Activated naive CD8-positive, alpha-beta T cell treated with anti-CD3 and anti-CD28 coated beads, Interleukin-2, amount 10 ng/mL, durations not matched to agents 7 days and 5 days (primary cell): ENCODE measurements around the gene RNF227. TPM values are rescaled to one million over a fixed set of nuclear protein-coding genes. Genes with fewer than 3 reads are reported as not detected.

Experiments
- ATAC-seq: fragments of 150-1000 bp; cut with Tn5 transposase; one replicate; pipeline ENCODE4 v1.10.0; 2021; ENCODE audit warnings: low read depth, moderate library complexity
- POLR2A ChIA-PET: fragments of 350-600 bp; sonication (Branson Sonifier 250); formaldehyde crosslinking; loops from one replicate; lab custom pipeline; 2021; ENCODE audit warnings: antibody characterized with exemption; lab: Charles Lee
- DNase-seq: peaks from one replicate; pipeline ENCODE4 v3.0.0; 2021
- H3K27ac Mint-ChIP-seq: one replicate; pipeline ENCODE4 v1.8.0; 2022; ENCODE audit warnings: mild to moderate bottlenecking, mixed read lengths
- H3K27me3 Mint-ChIP-seq: one replicate; pipeline ENCODE4 v1.8.0; 2022; ENCODE audit warnings: mild to moderate bottlenecking, moderate library complexity, mixed read lengths
- H3K36me3 Mint-ChIP-seq: one replicate; pipeline ENCODE4 v1.8.0; 2021; ENCODE audit warnings: mild to moderate bottlenecking, mixed read lengths
- H3K4me1 Mint-ChIP-seq: one replicate; pipeline ENCODE4 v1.8.0; 2021; ENCODE audit warnings: mixed read lengths
- H3K4me3 Mint-ChIP-seq: one replicate; pipeline ENCODE4 v1.8.0; 2022; ENCODE audit warnings: mild to moderate bottlenecking, moderate library complexity, mixed read lengths
- H3K9me3 Mint-ChIP-seq: one replicate; pipeline ENCODE4 v1.8.0; 2021; ENCODE audit warnings: mixed read lengths
- total RNA-seq, 2 experiments: library from RNA; stranded (reverse); gene quantifications; one replicate each; pipeline ENCODE4 v1.2.3, GENCODE V29; 2021

The RNF227 gene
- total RNA-seq, 2 experiments from 2014 or later = 4.5 to 5.5 TPM

- Mint-ChIP-seq H3K27me3 (no peaks in the 10 kb centered on the region), H3K36me3 (peaks cover 49% of the 10 kb centered on the region), H3K9me3 (no peaks in the 10 kb centered on the region), H3K27ac (no peak overlapping the region), H3K4me3 (no peak overlapping the region), H3K4me1 (peaks cover 6% of the 10 kb centered on the region)
- no peak for DNase-seq
- POLR2A ChIA-PET = interaction anchor here (0.5 kb wide), 1 partner anchor 81 kb away, joined by 3 read pairs; no protein-coding TSS in a partner anchor
- ATAC-seq = no peak
Measured at GRCh38 chr17:7943291-7943690, 27.2 kb upstream of the RNF227 start.

DNA sequence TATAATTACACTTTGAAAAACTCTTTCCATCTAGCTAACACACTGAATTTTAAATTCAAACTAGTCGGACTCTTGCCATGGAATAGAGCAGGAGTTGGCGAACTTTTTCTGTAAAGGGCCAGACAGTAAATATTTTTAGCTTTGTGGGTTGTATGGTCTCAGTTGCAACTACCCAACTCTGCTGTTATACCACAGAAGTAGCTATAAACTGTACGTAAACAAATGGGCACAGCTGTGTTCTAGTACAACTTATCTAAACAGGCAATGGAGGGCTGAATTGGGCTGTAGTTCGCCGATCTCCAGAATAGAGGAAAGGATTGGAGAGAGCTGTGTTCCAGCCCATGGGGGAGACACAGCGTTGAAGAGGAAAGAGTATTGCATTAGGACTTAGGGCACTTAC is 24.7 kb upstream of the RNF227 start:
- no peak overlapping the region for H3K27ac Mint-ChIP-seq
- H3K36me3 Mint-ChIP-seq = peaks cover 51% of the 10 kb centered on the region
- peaks cover 15% of the 10 kb centered on the region for H3K4me1 Mint-ChIP-seq
- H3K27me3 Mint-ChIP-seq = no peaks in the 10 kb centered on the region
- DNase-seq (no peak), ATAC-seq (no peak)
- H3K4me3 Mint-ChIP-seq = no peak overlapping the region
- H3K9me3 Mint-ChIP-seq = no peaks in the 10 kb centered on the region
- POLR2A ChIA-PET = interaction anchor here (0.8 kb wide), 1 partner anchor 8 kb away, joined by 3 read pairs; no protein-coding TSS in a partner anchor

DNA sequence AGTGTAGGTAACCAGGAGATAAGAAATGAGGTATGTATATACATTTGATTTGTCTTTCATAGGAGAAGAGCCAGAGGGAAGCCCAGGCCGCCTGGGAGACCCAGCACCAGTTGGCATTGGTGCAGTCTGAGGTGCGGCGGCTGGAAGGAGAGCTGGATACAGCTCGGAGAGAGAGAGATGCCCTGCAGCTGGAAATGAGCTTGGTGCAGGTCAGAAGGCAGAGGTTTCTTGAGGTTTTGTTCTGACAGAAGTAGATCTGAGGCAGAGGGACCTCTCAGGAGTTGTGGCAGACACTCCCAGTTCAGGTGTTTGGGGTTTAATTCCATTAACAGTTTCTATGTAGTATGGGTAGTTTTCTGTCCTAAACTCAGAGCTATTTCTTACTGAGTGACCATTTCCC is 23.9 kb upstream of the RNF227 start:
- no peaks in the 10 kb centered on the region for H3K27me3 Mint-ChIP-seq
- ATAC-seq (no peak), DNase-seq (no peak)
- no peak overlapping the region for H3K27ac Mint-ChIP-seq
- POLR2A ChIA-PET = interaction anchor here (0.8 to 0.9 kb wide), 2 partner anchors 7 to 50 kb away, joined by 3 read pairs; no protein-coding TSS in a partner anchor
- peaks cover 19% of the 10 kb centered on the region for H3K4me1 Mint-ChIP-seq
- peaks cover 50% of the 10 kb centered on the region for H3K36me3 Mint-ChIP-seq
- H3K4me3 Mint-ChIP-seq = no peak overlapping the region
- H3K9me3 Mint-ChIP-seq = no peaks in the 10 kb centered on the region

GRCh38 chr17:7935859-7936258 is 19.8 kb upstream of the RNF227 start:
- H3K27ac Mint-ChIP-seq = no peak overlapping the region
- POLR2A ChIA-PET = interaction anchor here (0.6 to 2.0 kb wide), 4 partner anchors 15 to 289 kb away, joined by 3 to 11 read pairs (median 3); partner anchors contain the start of gene RNF227
- no peaks in the 10 kb centered on the region for H3K9me3 Mint-ChIP-seq
- H3K36me3 Mint-ChIP-seq = peaks cover 38% of the 10 kb centered on the region
- ATAC-seq (no peak), DNase-seq (no peak)
- H3K4me3 Mint-ChIP-seq = peak overlapping the region; percentile 25
- no peaks in the 10 kb centered on the region for H3K27me3 Mint-ChIP-seq
- peaks cover 42% of the 10 kb centered on the region for H3K4me1 Mint-ChIP-seq

GRCh38 chr17:7932949-7933348 is 16.9 kb upstream of the RNF227 start:
- DNase-seq (no peak), ATAC-seq (no peak)
- H3K9me3 Mint-ChIP-seq = no peaks in the 10 kb centered on the region
- peak overlapping the region; percentile 98 for H3K27ac Mint-ChIP-seq
- H3K4me3 Mint-ChIP-seq = peak overlapping the region; percentile 99
- H3K27me3 Mint-ChIP-seq = no peaks in the 10 kb centered on the region
- H3K36me3 Mint-ChIP-seq = peaks cover 22% of the 10 kb centered on the region
- peaks cover 37% of the 10 kb centered on the region for H3K4me1 Mint-ChIP-seq
- POLR2A ChIA-PET = interaction anchor here (0.5 to 4.5 kb wide), 11 partner anchors 7 to 1010 kb away, joined by 3 to 51 read pairs (median 9); partner anchors contain the start of gene RNF227

GRCh38 chr17:7932483-7932891 is 16.4 kb upstream of the RNF227 start:
- Mint-ChIP-seq H3K9me3 (no peaks in the 10 kb centered on the region), H3K27me3 (no peaks in the 10 kb centered on the region), H3K27ac (peak overlapping the region; percentile 98), H3K4me3 (peak overlapping the region; percentile 99), H3K4me1 (peaks cover 37% of the 10 kb centered on the region), H3K36me3 (peaks cover 22% of the 10 kb centered on the region)
- DNase-seq (peak; percentile 47), ATAC-seq (peak; percentile 23)
- POLR2A ChIA-PET = interaction anchor here (0.6 to 4.5 kb wide), 20 partner anchors 8 to 305 kb away, joined by 3 to 51 read pairs (median 4); partner anchors contain the start of genes NAA38, RNF227, SAT2 and TP53

DNA sequence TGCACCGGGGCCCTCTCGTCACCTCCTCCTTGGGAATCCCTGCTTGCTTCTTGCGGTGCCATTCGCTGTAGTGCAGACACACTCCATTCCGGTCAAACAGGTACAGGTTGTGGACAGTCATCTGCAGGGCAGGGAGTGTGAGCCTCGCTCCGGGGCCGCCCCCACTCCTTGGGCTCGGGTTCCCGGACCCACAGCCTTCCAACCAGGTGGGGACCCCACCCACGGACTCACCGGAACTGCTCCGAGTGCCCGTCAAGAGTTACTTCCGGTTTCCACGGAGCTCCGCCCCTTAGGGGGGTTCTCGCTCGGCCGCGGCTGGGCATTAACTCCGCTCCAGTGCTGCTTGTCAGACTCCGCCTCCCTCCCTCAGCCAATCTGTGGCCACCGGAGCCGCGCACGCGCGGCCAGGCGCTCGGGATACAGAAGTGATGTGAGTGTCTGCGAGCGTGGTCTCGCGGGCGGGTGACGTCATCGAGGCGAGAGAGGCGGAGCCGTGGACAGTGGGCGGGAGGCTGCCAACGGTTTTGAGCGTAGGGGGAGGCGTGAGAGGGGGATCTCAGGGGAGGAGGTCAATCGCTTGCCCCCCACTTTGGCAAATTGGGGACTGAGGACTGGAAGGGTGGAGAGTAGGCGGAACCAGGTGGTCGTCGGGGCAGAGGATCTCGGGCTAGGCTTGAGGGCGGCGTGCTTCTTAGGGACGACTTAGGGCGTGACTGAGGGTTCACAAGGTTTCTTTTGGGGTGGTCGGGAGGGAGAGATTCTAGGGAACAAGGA is 15.8 kb upstream of the RNF227 start, which contains the start of the genes CNTROB and TRAPPC1:
Gene CNTROB (plus strand): TSS at position 498 of the 774 bp plus-strand sequence. CDS start 874 bp downstream, outside the sequence.
Gene TRAPPC1 (minus strand): TSS at position 238 of the 774 bp plus-strand sequence. CDS start 117 bp downstream, at position 121.
- H3K4me1 Mint-ChIP-seq = peaks cover 34% of the 10 kb centered on the region
- no peaks in the 10 kb centered on the region for H3K27me3 Mint-ChIP-seq
- POLR2A ChIA-PET = interaction anchor here (0.6 to 4.5 kb wide), 19 partner anchors 8 to 304 kb away, joined by 3 to 51 read pairs (median 4); partner anchors contain the start of genes NAA38, RNF227, SAT2 and TP53
- H3K27ac Mint-ChIP-seq = peak within 1 kb of the TSS; percentile 98
- peaks cover 20% of the 10 kb centered on the region for H3K36me3 Mint-ChIP-seq
- peak; percentile 99 for ATAC-seq
- DNase-seq = peak; percentile 100
- H3K9me3 Mint-ChIP-seq = no peaks in the 10 kb centered on the region
- H3K4me3 Mint-ChIP-seq = peak within 1 kb of the TSS; percentile 99

- H3K4me1 Mint-ChIP-seq = peaks cover 32% of the 10 kb centered on the region
- H3K27ac Mint-ChIP-seq = peak overlapping the region; percentile 98
- peaks cover 14% of the 10 kb centered on the region for H3K36me3 Mint-ChIP-seq
- no peak for ATAC-seq
- POLR2A ChIA-PET = interaction anchor here (0.6 to 4.5 kb wide), 12 partner anchors 8 to 303 kb away, joined by 3 to 51 read pairs (median 4); partner anchors contain the start of genes RNF227, SAT2 and TP53
- H3K9me3 Mint-ChIP-seq = no peaks in the 10 kb centered on the region
- no peak for DNase-seq
- H3K4me3 Mint-ChIP-seq = peak overlapping the region; percentile 99
- H3K27me3 Mint-ChIP-seq = no peaks in the 10 kb centered on the region
Measured at GRCh38 chr17:7930841-7931631, 14.9 kb upstream of the RNF227 start.

DNA sequence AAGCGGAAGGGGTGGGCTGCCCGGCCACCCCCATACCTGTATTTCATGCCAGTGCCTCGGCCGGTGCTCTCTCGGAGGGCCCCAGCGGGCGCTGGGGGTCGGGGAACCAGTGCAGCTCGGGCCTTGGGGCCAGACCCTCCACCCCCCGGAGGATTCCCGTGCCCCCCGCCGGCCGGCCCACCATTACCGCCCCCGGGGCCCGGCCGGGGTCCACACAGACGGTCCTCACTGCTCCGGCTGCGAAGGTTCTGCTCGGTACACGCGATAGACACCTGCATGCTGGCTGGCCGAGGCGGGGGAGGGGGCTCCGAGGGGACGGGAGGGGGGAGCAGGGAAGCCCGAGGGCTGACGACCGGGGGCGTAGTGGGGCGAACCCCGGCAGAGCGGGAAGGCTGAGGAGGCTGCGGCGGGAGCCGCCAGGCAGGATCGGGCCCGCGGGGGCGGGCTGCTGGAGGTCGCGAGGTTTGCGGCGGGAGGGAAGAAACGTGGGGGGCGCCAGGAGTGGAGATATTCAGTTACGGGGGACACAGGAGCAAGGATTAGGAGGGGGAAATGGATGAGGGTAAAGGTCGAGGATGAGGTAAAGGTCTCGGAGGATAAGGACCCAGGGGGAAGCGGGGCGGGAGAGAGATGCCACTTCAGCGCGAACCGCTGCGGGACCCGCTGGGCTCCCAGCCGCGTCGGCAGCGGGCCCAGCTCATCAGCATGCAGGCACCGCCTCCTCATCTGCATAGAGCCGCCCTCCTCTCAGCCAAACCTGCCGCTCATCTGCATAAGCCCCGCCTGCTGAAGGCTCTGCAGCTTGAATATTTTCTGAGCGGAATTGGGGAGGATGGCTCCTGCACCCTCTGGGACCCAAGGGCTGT is 13.3 kb upstream of the RNF227 start, which contains the start of gene KCNAB3:
Gene KCNAB3 (minus strand): TSS at position 699 of the 866 bp plus-strand sequence. CDS start 421 bp downstream, at position 278.
- DNase-seq (peak; percentile 37), ATAC-seq (no peak)
- Mint-ChIP-seq H3K36me3 (peaks cover 6% of the 10 kb centered on the region), H3K9me3 (no peaks in the 10 kb centered on the region), H3K27me3 (no peaks in the 10 kb centered on the region), H3K4me1 (peaks cover 20% of the 10 kb centered on the region), H3K27ac (peak within 1 kb of the TSS; percentile 98), H3K4me3 (peak within 1 kb of the TSS; percentile 99)
- POLR2A ChIA-PET = interaction anchor here (4.5 kb wide), 1 partner anchor 13 kb away, joined by 51 read pairs; the partner anchor contains the start of gene RNF227

DNA sequence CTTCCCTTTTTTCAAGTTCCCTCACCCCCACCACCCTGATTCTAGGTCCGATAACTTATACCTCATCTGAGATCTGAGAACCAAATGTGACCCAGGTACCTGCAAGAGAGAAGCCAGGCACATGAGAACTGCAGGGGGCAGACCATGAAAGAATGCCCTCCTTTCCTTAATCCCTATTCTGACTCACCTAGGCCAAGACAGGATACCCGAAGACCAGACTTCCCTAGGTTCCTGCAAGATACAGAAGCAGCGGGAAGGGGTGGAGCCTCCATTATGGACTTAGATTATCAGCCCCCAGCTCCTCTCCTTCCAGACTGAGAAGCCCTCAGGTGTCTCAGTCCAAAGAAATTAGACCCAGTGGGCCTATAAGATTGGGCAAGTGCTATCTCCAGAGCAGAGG is 11.5 kb upstream of the RNF227 start:
- H3K27ac Mint-ChIP-seq = no peak overlapping the region

DNA sequence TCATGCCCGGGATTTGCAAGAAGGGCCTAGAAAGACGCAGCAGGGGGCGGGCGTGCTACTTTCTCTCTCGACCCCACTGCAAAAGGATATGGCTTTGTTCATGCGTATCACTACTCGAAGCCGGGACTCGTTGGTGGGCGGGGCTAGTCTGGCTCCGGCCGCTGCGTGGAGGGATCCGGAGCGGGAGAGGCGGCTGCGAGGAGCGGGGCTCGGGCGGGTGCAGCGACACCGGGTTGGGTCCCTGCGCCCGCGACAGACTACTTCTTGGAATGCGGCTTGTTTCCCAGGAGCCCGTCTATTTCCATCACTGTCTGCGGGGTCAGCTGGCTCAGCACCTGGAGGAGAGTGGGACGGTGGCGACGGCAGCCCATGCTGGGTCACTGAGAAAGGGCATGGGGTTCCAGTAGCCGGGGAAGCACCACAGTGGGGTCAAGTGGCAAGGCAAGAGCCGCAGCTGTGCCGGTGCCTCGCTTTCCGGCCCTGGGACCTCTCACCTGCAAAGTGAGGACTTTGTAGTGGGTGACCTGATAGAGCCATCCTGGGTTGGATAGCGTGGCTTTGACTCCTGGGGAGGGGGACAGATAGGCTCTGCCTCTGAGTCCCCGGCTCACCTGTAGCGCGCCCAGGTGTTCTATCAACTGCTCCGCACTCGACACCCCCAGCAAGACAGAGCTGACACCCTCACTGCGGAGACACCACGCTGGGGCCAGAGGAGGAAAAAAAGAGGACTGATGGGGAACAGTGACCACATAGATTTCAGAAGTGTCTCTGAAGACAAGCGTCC is 6.9 kb upstream of the RNF227 start:
- peaks cover 6% of the 10 kb centered on the region for H3K36me3 Mint-ChIP-seq
- POLR2A ChIA-PET = interaction anchor here (2.3 kb wide), 1 partner anchor 9 kb away, joined by 19 read pairs; the partner anchor contains the start of genes CNTROB and TRAPPC1
- peaks cover 15% of the 10 kb centered on the region for H3K4me1 Mint-ChIP-seq
- DNase-seq (peak; percentile 85), ATAC-seq (peak; percentile 95)
- peak overlapping the region; percentile 84 for H3K27ac Mint-ChIP-seq
- H3K27me3 Mint-ChIP-seq = no peaks in the 10 kb centered on the region
- H3K9me3 Mint-ChIP-seq = no peaks in the 10 kb centered on the region
- peak overlapping the region; percentile 76 for H3K4me3 Mint-ChIP-seq

More for the DNA sequence above, 11.5 kb upstream of the RNF227 start:
- H3K27me3 Mint-ChIP-seq = no peaks in the 10 kb centered on the region
- peaks cover 6% of the 10 kb centered on the region for H3K36me3 Mint-ChIP-seq
- DNase-seq (no peak), ATAC-seq (no peak)
- peaks cover 18% of the 10 kb centered on the region for H3K4me1 Mint-ChIP-seq
- no peaks in the 10 kb centered on the region for H3K9me3 Mint-ChIP-seq
- no peak overlapping the region for H3K4me3 Mint-ChIP-seq
- POLR2A ChIA-PET = no interaction called here
